ENCODE data around the gene CIBAR2. TPM values are rescaled to one million over a fixed set of nuclear protein-coding genes. Genes with fewer than 3 reads are reported as not detected.

The CIBAR2 gene
- total and polyA plus RNA-seq, 8 donors, result 0.29 to 10.9 (median 5.9) TPM

DNA sequence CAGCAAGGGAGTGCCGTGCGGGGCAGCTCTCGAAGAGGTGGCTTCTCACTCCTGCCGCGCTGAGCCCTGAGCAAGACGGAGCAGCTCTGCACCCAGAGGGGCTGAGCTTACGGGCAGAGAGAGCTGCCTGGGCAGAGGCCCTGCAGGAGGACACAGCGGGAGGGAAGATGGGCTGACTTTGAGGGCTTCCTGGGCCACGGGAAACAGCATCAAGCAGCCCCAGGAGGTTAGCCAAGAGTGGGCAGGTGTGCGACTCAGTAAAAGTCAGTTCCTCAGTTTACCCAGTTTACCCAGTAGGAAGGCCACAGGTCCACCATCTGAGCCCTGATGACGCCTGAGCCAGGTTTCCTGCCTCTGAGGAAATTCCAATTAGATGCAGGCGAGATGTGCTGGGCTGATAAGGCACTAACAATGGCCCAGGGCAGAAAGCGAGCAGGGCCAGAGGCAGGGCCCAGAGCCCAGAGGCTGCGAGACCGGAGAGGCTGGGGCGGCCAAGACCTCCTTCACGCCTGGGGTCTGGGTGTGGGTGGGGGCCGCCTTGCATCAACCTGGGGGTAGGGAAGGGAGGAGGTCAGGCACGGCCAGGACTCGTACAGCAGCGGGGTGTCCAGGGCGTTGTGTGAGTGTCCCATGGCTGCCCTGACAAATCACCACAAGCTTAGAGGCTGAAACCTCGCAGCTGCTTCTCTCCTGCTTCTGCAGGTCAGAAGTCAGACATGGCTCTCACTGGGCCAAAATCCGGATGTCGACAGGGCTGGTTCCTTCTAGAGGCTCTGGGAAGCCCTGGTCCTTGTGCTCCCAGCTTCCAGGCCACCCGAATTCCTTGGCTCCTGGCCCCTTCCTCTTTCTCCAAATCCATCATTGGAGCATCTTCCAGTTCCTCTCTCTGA lies 32.0 kb upstream of the CIBAR2 start:
- Histone ChIP-seq H3K27me3 (no peaks in the 10 kb centered on the region), H3K9me3 (no peaks in the 10 kb centered on the region), H3K36me3 (no peaks in the 10 kb centered on the region), H3K4me1 (peaks cover 0 to 19% of the 10 kb centered on the region in 2 donors), H3K4me3 (no peak overlapping the region), H3K27ac (no peak overlapping the region)
- DNase-seq, result peak in 1 of 4 donors; percentile 52
- intact Hi-C loops (cut with DNase I), result no loop called here
- TF ChIP-seq, protein P1, sequence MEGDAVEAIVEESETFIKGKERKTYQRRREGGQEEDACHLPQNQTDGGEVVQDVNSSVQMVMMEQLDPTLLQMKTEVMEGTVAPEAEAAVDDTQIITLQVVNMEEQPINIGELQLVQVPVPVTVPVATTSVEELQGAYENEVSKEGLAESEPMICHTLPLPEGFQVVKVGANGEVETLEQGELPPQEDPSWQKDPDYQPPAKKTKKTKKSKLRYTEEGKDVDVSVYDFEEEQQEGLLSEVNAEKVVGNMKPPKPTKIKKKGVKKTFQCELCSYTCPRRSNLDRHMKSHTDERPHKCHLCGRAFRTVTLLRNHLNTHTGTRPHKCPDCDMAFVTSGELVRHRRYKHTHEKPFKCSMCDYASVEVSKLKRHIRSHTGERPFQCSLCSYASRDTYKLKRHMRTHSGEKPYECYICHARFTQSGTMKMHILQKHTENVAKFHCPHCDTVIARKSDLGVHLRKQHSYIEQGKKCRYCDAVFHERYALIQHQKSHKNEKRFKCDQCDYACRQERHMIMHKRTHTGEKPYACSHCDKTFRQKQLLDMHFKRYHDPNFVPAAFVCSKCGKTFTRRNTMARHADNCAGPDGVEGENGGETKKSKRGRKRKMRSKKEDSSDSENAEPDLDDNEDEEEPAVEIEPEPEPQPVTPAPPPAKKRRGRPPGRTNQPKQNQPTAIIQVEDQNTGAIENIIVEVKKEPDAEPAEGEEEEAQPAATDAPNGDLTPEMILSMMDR (IDR thresholded peaks at IDR 0.05), result no peak
- ATAC-seq, result no peak

DNA sequence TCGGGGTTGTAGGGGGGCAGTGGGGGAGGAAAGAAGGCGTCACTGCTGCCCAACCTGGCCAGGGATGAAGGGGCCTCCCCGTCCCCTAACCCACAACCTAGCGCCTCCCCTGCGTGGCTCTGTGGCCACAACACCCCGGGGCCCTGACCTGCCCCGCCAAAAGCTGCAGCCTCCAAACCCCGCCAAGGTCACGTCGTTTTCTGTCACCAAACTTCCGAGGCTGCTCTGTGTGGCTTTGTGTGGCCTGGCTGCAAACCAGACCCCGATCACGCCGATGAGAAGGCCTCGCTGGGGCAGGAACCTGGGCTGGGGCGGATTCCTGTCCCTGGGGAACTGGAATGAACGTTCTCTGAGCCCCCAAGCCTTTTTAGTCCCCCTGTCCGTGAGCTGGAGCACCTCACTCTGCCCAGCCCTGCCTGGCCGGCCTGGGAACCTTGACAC lies 30.5 kb upstream of the CIBAR2 start:
- no peak for ATAC-seq
- no peak overlapping the region for H3K27ac ChIP-seq

GRCh38 chr16:85142129-85142513 lies 29.8 kb upstream of the CIBAR2 start:
- ATAC-seq (no peak), DNase-seq (peak in 1 of 4 donors; percentile 76)
- peaks cover 8 to 31% of the 10 kb centered on the region in 2 donors for H3K4me1 ChIP-seq
- H3K36me3 ChIP-seq, result no peaks in the 10 kb centered on the region
- intact Hi-C loops (cut with DNase I), result no loop called here
- H3K4me3 ChIP-seq, result no peak overlapping the region
- no peak overlapping the region for H3K27ac ChIP-seq
- H3K27me3 ChIP-seq, result peaks cover 0 to 8% of the 10 kb centered on the region in 2 donors
- H3K9me3 ChIP-seq, result no peaks in the 10 kb centered on the region
- TF ChIP-seq, protein P1 (IDR thresholded peaks at IDR 0.05), result no peak

More for the DNA sequence above, 30.5 kb upstream of the CIBAR2 start:
- DNase-seq, result peak in 1 of 4 donors; percentile 47
- no peak overlapping the region for H3K4me3 ChIP-seq
- intact Hi-C loops (cut with DNase I), result no loop called here
- no peaks in the 10 kb centered on the region for H3K9me3 ChIP-seq
- no peaks in the 10 kb centered on the region for H3K36me3 ChIP-seq
- peaks cover 3 to 26% of the 10 kb centered on the region in 2 donors for H3K4me1 ChIP-seq
- TF ChIP-seq, protein P1 (IDR thresholded peaks at IDR 0.05), result no peak
- peaks cover 0 to under 1% of the 10 kb centered on the region in 2 donors for H3K27me3 ChIP-seq

DNA sequence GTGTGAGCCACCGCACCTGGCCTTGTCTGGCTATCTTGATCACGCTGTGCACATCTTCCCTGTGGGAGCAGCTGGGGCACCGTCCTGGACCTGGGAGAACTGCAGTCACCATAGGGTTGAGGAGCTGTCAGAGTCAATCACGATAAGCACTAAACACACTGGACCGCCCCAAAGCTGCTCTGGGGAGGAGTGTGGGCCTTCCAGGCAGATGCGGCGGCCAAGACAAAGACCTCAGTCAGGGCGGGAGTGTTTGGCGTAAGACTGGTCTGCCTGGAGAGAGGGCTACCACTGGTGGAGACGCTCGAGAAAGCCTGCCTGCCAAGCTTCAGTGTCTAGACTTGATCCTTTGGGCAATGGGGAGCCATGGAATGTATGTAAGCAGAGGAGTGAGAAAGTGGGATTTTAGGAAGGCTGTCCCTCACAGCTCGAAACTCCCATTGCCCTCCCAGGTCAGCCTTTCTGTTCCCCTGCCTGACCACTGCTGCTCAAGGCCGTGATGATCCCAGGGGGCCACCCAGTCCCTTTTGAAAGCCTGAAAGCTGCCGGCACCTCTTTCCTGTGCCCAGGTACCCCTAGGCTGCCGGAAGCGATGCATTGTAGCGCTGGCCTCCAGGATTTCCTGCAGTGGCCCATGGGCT lies 29.3 kb upstream of the CIBAR2 start:
- Histone ChIP-seq H3K27me3 (peaks cover 0 to 13% of the 10 kb centered on the region in 2 donors), H3K9me3 (no peaks in the 10 kb centered on the region), H3K27ac (no peak overlapping the region), H3K36me3 (no peaks in the 10 kb centered on the region), H3K4me1 (peaks cover 13 to 31% of the 10 kb centered on the region in 2 donors), H3K4me3 (no peak overlapping the region)
- DNase-seq, result peak in 1 of 4 donors; percentile 55
- TF ChIP-seq, protein P1 (IDR thresholded peaks at IDR 0.05), result no peak
- intact Hi-C loops (cut with DNase I), result no loop called here
- no peak for ATAC-seq

DNA sequence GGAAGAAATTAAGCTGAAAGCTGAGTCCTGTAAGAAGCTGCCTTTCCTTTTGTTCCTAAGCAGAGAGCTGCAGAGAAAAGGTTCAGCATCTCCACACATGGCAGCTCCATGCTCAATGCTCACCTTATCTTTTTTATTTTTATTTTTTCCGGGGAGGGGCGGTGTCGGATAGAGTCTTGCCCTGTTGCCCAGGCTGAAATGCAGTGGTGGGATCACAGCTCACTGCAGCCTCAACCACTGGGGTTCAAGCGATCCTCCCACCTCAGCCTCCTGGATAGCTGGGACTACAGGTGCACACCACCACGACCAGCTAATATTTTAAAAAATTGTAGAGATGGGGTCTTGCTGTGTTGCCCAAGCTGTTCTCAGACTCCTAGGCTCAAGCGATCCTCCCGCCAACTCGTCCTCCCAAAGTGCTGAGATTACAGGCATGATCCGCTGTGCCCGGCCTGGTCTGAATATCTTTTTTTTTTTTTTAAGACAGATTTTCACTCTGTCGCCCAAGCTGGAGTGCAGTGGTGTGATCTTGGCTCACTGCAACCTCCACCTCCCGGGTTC lies 28.3 kb upstream of the CIBAR2 start:
- intact Hi-C loops (cut with DNase I), result no loop called here
- peak in 1 of 4 donors; percentile 8 for DNase-seq
- no peaks in the 10 kb centered on the region for H3K36me3 ChIP-seq
- TF ChIP-seq, protein P1 (IDR thresholded peaks at IDR 0.05), result no peak
- peaks cover 0 to 17% of the 10 kb centered on the region in 2 donors for H3K27me3 ChIP-seq
- ATAC-seq, result no peak
- H3K27ac ChIP-seq, result no peak overlapping the region
- no peaks in the 10 kb centered on the region for H3K9me3 ChIP-seq
- H3K4me1 ChIP-seq, result peaks cover 13 to 35% of the 10 kb centered on the region in 2 donors
- H3K4me3 ChIP-seq, result no peak overlapping the region
